GM23338 (cell line): Measurements from ENCODE around the gene SH2D4B. TPM values are rescaled to one million over a fixed set of nuclear protein-coding genes. Genes with fewer than 3 reads are reported as not detected.

Experiments
- ATAC-seq: fragments of 200-7000 bp; cut with Tn5 transposase; 3 replicates; pipeline ENCODE4 v1.9.1; 2020
- DNase-seq: peaks from one replicate; pipeline ENCODE4 v3.0.0-alpha.2; 2015; ENCODE audit warnings: low spot score
- H2AFZ ChIP-seq: fragments of 200-600 bp; sonication (generic); 2 replicates; pipeline ENCODE4 v1.8.0; 2016; ENCODE audit warnings: antibody characterized with exemption, mild to moderate bottlenecking, moderate library complexity
- H3F3A ChIP-seq: fragments of 200-600 bp; sonication (generic); replicated peaks from 2 replicates; pipeline ENCODE4 v1.8.0; 2017; ENCODE audit warnings: antibody characterized with exemption, mixed run types, low read depth
- H3K27ac ChIP-seq: fragments of 200-600 bp; sonication (generic); 2 replicates; pipeline ENCODE4 v1.6.1; 2016; ENCODE audit warnings: low read depth
- H3K27me3 ChIP-seq: fragments of 200-600 bp; sonication (generic); 2 replicates; pipeline ENCODE4 v1.8.0; 2016; ENCODE audit warnings: mild to moderate bottlenecking, mixed run types, moderate library complexity; ENCODE audit not compliant: insufficient read depth
- H3K36me3 ChIP-seq: fragments of 200-600 bp; sonication (generic); 2 replicates; pipeline ENCODE4 v1.8.0; 2016; ENCODE audit warnings: mild to moderate bottlenecking; ENCODE audit not compliant: insufficient read depth
- H3K4me1 ChIP-seq: fragments of 200-600 bp; sonication (generic); 2 replicates; pipeline ENCODE4 v1.8.0; 2016; ENCODE audit warnings: mild to moderate bottlenecking, moderate library complexity; ENCODE audit not compliant: insufficient read depth
- H3K4me2 ChIP-seq: fragments of 200-600 bp; sonication (generic); 2 replicates; pipeline ENCODE4 v1.7.1; 2017; ENCODE audit warnings: mixed run types
- H3K4me3 ChIP-seq: fragments of 200-600 bp; sonication (generic); 2 replicates; pipeline ENCODE4 v1.6.1; 2016; ENCODE audit warnings: mixed run types
- H3K79me2 ChIP-seq: fragments of 200-600 bp; sonication (generic); replicated peaks from 2 replicates; pipeline ENCODE4 v1.8.0; 2017; ENCODE audit warnings: mild to moderate bottlenecking; ENCODE audit not compliant: insufficient read depth
- H3K9me2 ChIP-seq: fragments of 200-600 bp; sonication (generic); 2 replicates; pipeline ENCODE4 v1.8.0; 2017; ENCODE audit not compliant: insufficient read depth
- H4K20me1 ChIP-seq: fragments of 200-600 bp; sonication (generic); replicated peaks from 2 replicates; pipeline ENCODE4 v1.8.0; 2017; ENCODE audit warnings: mild to moderate bottlenecking; ENCODE audit not compliant: insufficient read depth
- H3K27ac Mint-ChIP-seq: 2 replicates; pipeline ENCODE4 v1.8.0; 2020; ENCODE audit warnings: inconsistent platforms, mild to moderate bottlenecking, moderate library complexity, mixed read lengths
- H3K27me3 Mint-ChIP-seq: 3 replicates; pipeline ENCODE4 v1.8.0; 2022; ENCODE audit warnings: low read depth, mild to moderate bottlenecking, moderate library complexity, mixed read lengths, inconsistent platforms; ENCODE audit not compliant: insufficient read depth, poor library complexity
- H3K36me3 Mint-ChIP-seq: 3 replicates; pipeline ENCODE4 v1.8.0; 2021; ENCODE audit warnings: low read depth, mild to moderate bottlenecking, inconsistent platforms, moderate library complexity, mixed read lengths
- H3K4me1 Mint-ChIP-seq: 3 replicates; pipeline ENCODE4 v1.8.0; 2020; ENCODE audit warnings: mild to moderate bottlenecking, inconsistent platforms, mixed read lengths
- H3K4me3 Mint-ChIP-seq: 3 replicates; pipeline ENCODE4 v1.8.0; 2021; ENCODE audit warnings: moderate library complexity, mild to moderate bottlenecking, inconsistent platforms, mixed read lengths
- H3K9me3 Mint-ChIP-seq: 3 replicates; pipeline ENCODE4 v1.8.0; 2020; ENCODE audit warnings: moderate library complexity, mild to moderate bottlenecking, inconsistent platforms, mixed read lengths
- CREB1 ChIP-seq: fragments of 250-450 bp; sonication (Bioruptor Pico); IDR thresholded peaks from 2 replicates; pipeline ENCODE4 v1.5.0; 2020; ENCODE audit warnings: low read depth, mild to moderate bottlenecking, moderate library complexity
- ETS1 ChIP-seq: IDR thresholded peaks from 2 replicates; pipeline ENCODE4 v1.6.1; 2016; ENCODE audit warnings: antibody characterized with exemption
- NANOG ChIP-seq: IDR thresholded peaks from 2 replicates; pipeline ENCODE4 v1.6.1; 2016; ENCODE audit warnings: antibody characterized with exemption, borderline replicate concordance
- STAT1 ChIP-seq: IDR thresholded peaks from one replicate; pipeline ENCODE4 v1.6.1; 2016; ENCODE audit warnings: antibody characterized with exemption; ENCODE audit not compliant: unreplicated experiment
- ZNF331 ChIP-seq: fragments of 250-450 bp; sonication (Bioruptor Pico); IDR thresholded peaks from 2 replicates; pipeline ENCODE4 v1.5.0; 2020; ENCODE audit warnings: low read depth, mild to moderate bottlenecking, moderate library complexity
- polyA plus RNA-seq: library from polyadenylated mRNA; unstranded; fragments of >200 nt; fragmentation: Nextera tagmentation; extraction: Ambion mirVana; gene quantifications from 2 replicates; pipeline ENCODE4 v1.2.1, GENCODE V29; 2016
- total RNA-seq: library from RNA; depleted of rRNA; stranded (reverse); fragments of >200 nt; shearing (Covaris generic); gene quantifications from 2 replicates; pipeline ENCODE4 v1.2.3, GENCODE V29; 2014
- TF ChIP-seq, protein P1 (sequence below), 2 experiments: fragments of 200-600 bp in 1 of 2; sonication (generic) in 1 of 2; conservative IDR thresholded peaks; 2 replicates each; pipeline versions ENCODE4 v1.5.1 to v1.6.1; 2016 to 2017; ENCODE audit warnings: antibody characterized with exemption in 2 of 2, low read depth in 2 of 2, mild to moderate bottlenecking in 2 of 2, moderate library complexity in 1 of 2

The SH2D4B gene
- total and polyA plus RNA-seq, 2 experiments from 2014 or later, result 0.08 TPM; not detected in 1

DNA sequence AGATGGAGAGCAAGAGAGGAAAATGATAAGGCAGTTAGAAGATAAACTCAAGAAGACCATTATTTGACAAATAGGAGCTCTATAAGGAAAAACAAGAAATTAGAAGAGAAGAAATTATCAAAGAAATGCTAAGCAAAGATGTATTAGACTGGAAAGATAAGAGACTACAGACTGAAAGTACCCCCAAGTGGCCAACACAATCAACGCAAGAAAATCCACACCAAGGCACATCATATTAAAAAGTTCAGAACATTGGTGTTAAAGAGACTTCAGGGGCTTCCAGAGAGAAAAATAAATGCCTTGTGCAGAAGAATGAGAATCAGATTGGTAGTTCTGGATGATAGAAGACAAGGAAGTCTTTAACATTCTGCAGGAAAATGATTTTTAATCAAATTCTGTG lies 46.0 kb downstream of the SH2D4B start:
- Histone ChIP-seq H3K36me3 (no peaks in the 10 kb centered on the region), H4K20me1 (no peaks in the 10 kb centered on the region), H3K79me2 (no peaks in the 10 kb centered on the region), H3K27ac (no peak overlapping the region), H3K4me3 (no peak overlapping the region), H2AFZ (no peak overlapping the region), H3K9me2 (peaks cover 2% of the 10 kb centered on the region; the same call in 1 of the 2 replicates), H3F3A (no peaks in the 10 kb centered on the region), H3K27me3 (no peaks in the 10 kb centered on the region), H3K4me1 (no peaks in the 10 kb centered on the region), H3K4me2 (no peak overlapping the region)
- H3K9me3 Mint-ChIP-seq, result peaks cover 16% of the 10 kb centered on the region
- DNase-seq, result no peak
- no peak overlapping the region for H3K27ac Mint-ChIP-seq
- H3K36me3 Mint-ChIP-seq, result peaks cover 7% of the 10 kb centered on the region
- H3K27me3 Mint-ChIP-seq, result peaks cover 2% of the 10 kb centered on the region
- no peak for TF ChIP-seq STAT1
- TF ChIP-seq, protein P1, sequence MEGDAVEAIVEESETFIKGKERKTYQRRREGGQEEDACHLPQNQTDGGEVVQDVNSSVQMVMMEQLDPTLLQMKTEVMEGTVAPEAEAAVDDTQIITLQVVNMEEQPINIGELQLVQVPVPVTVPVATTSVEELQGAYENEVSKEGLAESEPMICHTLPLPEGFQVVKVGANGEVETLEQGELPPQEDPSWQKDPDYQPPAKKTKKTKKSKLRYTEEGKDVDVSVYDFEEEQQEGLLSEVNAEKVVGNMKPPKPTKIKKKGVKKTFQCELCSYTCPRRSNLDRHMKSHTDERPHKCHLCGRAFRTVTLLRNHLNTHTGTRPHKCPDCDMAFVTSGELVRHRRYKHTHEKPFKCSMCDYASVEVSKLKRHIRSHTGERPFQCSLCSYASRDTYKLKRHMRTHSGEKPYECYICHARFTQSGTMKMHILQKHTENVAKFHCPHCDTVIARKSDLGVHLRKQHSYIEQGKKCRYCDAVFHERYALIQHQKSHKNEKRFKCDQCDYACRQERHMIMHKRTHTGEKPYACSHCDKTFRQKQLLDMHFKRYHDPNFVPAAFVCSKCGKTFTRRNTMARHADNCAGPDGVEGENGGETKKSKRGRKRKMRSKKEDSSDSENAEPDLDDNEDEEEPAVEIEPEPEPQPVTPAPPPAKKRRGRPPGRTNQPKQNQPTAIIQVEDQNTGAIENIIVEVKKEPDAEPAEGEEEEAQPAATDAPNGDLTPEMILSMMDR (conservative IDR thresholded peaks at IDR 0.05; ENCODE audit: low read depth in 2 of 2), result 0 out of 4 replicates have a peak, but pooled peaks of 1 of the 2 experiments have one; percentile 11
- peaks cover 6% of the 10 kb centered on the region; the same call in 2 of the 3 replicates for H3K4me1 Mint-ChIP-seq
- no peak overlapping the region for H3K4me3 Mint-ChIP-seq
- no peak for ATAC-seq

GRCh38 chr10:80585812-80586211 lies 48.1 kb downstream of the SH2D4B start:
- no peak overlapping the region for H3K4me2 ChIP-seq
- TF ChIP-seq ZNF331 (CRISPR knock-in tag) (no peak), STAT1 (no peak), NANOG (no peak), CREB1 (no peak), ETS1 (no peak)
- DNase-seq, result no peak
- ATAC-seq, result no peak
- no peak overlapping the region for H2AFZ ChIP-seq
- no peaks in the 10 kb centered on the region for H3K36me3 ChIP-seq
- Mint-ChIP-seq H3K9me3 (peaks cover 16% of the 10 kb centered on the region), H3K4me3 (no peak overlapping the region), H3K36me3 (peaks cover 7% of the 10 kb centered on the region), H3K27ac (no peak overlapping the region), H3K27me3 (peaks cover 4% of the 10 kb centered on the region), H3K4me1 (peaks cover 13% of the 10 kb centered on the region; the same call in 2 of the 3 replicates)
- no peaks in the 10 kb centered on the region for H4K20me1 ChIP-seq
- H3K27ac ChIP-seq, result no peak overlapping the region
- H3K79me2 ChIP-seq, result no peaks in the 10 kb centered on the region
- 0 out of 2 replicates have a peak, but pooled peaks cover 2% of the 10 kb centered on the region for H3K9me2 ChIP-seq
- H3K4me1 ChIP-seq, result no peaks in the 10 kb centered on the region
- no peaks in the 10 kb centered on the region for H3F3A ChIP-seq
- H3K27me3 ChIP-seq, result no peaks in the 10 kb centered on the region
- no peak overlapping the region for H3K4me3 ChIP-seq

- no peak overlapping the region for H3K4me3 Mint-ChIP-seq
- peaks cover 16% of the 10 kb centered on the region for H3K9me3 Mint-ChIP-seq
- no peaks in the 10 kb centered on the region for H3K27me3 ChIP-seq
- H3K36me3 ChIP-seq, result no peaks in the 10 kb centered on the region
- no peak overlapping the region for H3K4me3 ChIP-seq
- peaks cover 12% of the 10 kb centered on the region; the same call in 2 of the 3 replicates for H3K4me1 Mint-ChIP-seq
- no peak overlapping the region for H3K27ac ChIP-seq
- no peak overlapping the region for H3K4me2 ChIP-seq
- H3K36me3 Mint-ChIP-seq, result peaks cover 7% of the 10 kb centered on the region
- no peaks in the 10 kb centered on the region for H3F3A ChIP-seq
- H3K27ac Mint-ChIP-seq, result no peak overlapping the region
- no peaks in the 10 kb centered on the region for H3K4me1 ChIP-seq
- H3K9me2 ChIP-seq, result 0 out of 2 replicates have a peak, but pooled peaks cover 2% of the 10 kb centered on the region
- DNase-seq (no peak), ATAC-seq (no peak)
- H2AFZ ChIP-seq, result no peak overlapping the region; the same call in 1 of the 2 replicates
- no peaks in the 10 kb centered on the region for H3K79me2 ChIP-seq
- H4K20me1 ChIP-seq, result no peaks in the 10 kb centered on the region
- no peak for TF ChIP-seq CREB1
- H3K27me3 Mint-ChIP-seq, result peaks cover 4% of the 10 kb centered on the region
Observed at GRCh38 chr10:80588546-80588945, 50.8 kb downstream of the SH2D4B start.
